HG03378 (cell line): ENCODE results near the gene MBIP.

Experiments
- ATAC-seq: cut with Tn5 transposase; IDR thresholded peaks from one replicate; pipeline ENCODE4 v1.9.1; 2021; ENCODE audit warnings: mild to moderate bottlenecking, moderate library complexity; ENCODE audit not compliant: unreplicated experiment

Gene MBIP

GRCh38 chr14:36313898-36314297, 6.5 kb downstream of the MBIP start:
- no peak for ATAC-seq

GRCh38 chr14:36313206-36313605, 7.2 kb downstream of the MBIP start:
- ATAC-seq: no peak

GRCh38 chr14:36306836-36307235, 13.6 kb downstream of the MBIP start:
- no peak for ATAC-seq

- ATAC-seq: no peak
Observed at GRCh38 chr14:36304895-36305294, 15.5 kb downstream of the MBIP start.

GRCh38 chr14:36303960-36304359, 16.5 kb downstream of the MBIP start:
- no peak for ATAC-seq

- no peak for ATAC-seq
Observed at GRCh38 chr14:36302823-36303222, 17.6 kb downstream of the MBIP start.

- no peak for ATAC-seq
Observed at GRCh38 chr14:36301159-36301558, 19.3 kb downstream of the MBIP start.

GRCh38 chr14:36300337-36300736, 20.1 kb downstream of the MBIP start:
- ATAC-seq: no peak

GRCh38 chr14:36295642-36296627, 24.5 kb downstream of the MBIP start:
- ATAC-seq: no peak

- no peak for ATAC-seq
Observed at GRCh38 chr14:36294543-36294942, 25.9 kb downstream of the MBIP start.

- no peak for ATAC-seq
Observed at GRCh38 chr14:36293824-36294223, 26.6 kb downstream of the MBIP start.

GRCh38 chr14:36289954-36290353, 30.5 kb downstream of the MBIP start:
- ATAC-seq: no peak

GRCh38 chr14:36288496-36288895, 31.9 kb downstream of the MBIP start:
- ATAC-seq: no peak

- no peak for ATAC-seq
Observed at GRCh38 chr14:36284971-36285595, 35.4 kb downstream of the MBIP start.

- no peak for ATAC-seq
Observed at GRCh38 chr14:36281309-36281708, 39.1 kb downstream of the MBIP start.

- no peak for ATAC-seq
Observed at GRCh38 chr14:36279306-36280190, 40.9 kb downstream of the MBIP start.

GRCh38 chr14:36275741-36276140, 44.7 kb downstream of the MBIP start:
- no peak for ATAC-seq

GRCh38 chr14:36271939-36272907, 48.2 kb downstream of the MBIP start:
- no peak for ATAC-seq

GRCh38 chr14:36271222-36271621, 49.2 kb downstream of the MBIP start:
- ATAC-seq: no peak

GRCh38 chr14:36270191-36270590, 50.2 kb downstream of the MBIP start:
- ATAC-seq: peak; percentile 50
